Superior temporal gyrus (tissue), 1 donor: ENCODE results near the gene LTB4R2.

Experiments
- DNase-seq: peaks from one replicate; pipeline ENCODE4 v3.0.0-alpha.2; 2016; ENCODE audit errors: extremely low spot score

LTB4R2 gene

GRCh38 chr14:24277071-24277470 is 32.9 kb upstream of the LTB4R2 start:
- no peak for DNase-seq

GRCh38 chr14:24277606-24278321 is 32.2 kb upstream of the LTB4R2 start:
- no peak for DNase-seq

DNA sequence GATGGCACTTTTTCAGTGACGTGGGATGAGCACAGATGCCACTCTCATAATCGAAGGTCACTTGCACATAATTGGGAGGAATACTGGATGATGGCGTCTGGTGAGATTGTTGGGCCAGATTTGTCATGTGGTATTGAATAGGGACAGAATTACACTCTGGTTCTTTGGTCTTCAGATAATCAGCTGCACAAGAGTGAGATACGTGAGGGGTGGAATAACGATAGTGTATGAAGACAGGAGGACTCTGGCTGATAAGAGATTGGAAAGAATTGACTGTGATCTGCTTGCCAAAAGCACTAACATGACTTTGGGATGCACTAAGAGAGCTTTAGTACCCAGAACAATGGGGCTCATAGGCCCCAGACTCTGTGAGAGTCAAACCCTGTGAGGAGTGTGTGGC is 31.5 kb upstream of the LTB4R2 start:
- no peak for DNase-seq

DNA sequence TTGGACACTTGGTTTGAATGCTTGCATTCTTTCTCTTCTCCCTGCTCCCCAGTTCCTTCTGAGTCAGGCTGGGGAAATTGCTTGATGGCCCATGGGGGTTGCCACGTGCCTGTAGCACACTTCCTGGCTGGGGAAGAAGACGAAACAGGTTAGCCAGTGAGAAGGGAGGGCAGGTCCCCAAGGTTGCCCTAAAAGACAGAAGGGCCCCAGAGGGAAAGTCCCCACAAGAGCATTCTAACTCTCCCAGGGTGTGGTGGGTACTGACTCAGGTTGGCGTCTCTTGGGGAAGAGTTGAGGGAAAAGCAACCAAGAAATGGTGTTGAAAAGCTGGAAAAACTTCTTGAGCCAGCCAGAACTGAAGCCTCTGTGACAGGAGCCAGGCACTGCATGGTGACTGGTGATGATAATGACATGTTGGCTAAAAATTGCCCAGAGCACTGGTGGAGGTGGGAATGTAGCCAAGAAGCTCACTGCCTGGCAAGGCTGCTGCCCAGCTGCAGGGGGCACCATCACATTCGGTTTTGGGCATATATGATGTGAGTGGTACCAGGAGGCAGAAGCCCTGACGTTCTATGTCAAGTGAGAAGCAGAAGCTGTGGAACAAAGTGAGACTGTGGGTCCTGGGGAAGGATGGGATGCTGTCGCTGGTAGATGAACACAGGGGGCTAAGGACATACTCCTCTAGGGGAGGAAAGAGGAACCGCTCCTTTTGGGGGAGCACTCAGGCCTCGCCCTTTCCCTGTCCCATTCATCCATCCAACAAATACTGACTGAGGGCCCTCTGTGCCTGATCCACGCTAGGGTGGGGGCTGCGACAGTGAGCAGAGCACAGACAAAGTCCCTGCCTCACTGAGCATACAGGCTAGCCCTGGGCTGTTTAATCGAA is 30.4 kb upstream of the LTB4R2 start:
- DNase-seq = peak; percentile 69

GRCh38 chr14:24280797-24281460 is 29.0 kb upstream of the LTB4R2 start:
- DNase-seq = no peak

GRCh38 chr14:24281636-24282035 is 28.3 kb upstream of the LTB4R2 start:
- no peak for DNase-seq

GRCh38 chr14:24282736-24283135 is 27.2 kb upstream of the LTB4R2 start:
- DNase-seq = no peak

- DNase-seq = no peak
These were observed 26.0 kb upstream of the LTB4R2 start for GRCh38 chr14:24283796-24284460.

GRCh38 chr14:24284501-24285035 is 25.4 kb upstream of the LTB4R2 start:
- no peak for DNase-seq

DNA sequence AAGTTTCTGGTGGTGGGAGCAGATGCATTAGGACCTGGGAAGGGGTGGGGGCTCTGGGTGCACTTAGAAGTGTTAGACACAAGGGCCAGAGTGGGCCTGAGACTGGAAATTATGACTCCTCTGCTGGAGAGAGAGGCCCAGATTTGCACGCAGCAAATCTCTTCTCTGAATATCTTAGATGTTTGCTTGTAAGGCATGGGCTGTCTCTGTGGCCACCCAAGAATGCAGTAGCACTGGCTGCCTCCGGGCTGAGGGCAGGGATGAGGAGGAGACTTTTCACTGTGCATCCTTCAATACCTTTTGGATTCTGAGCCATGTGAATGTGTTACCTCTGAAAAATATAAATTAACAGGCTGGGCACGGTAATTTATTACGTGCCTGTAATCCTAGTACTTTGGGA is 24.6 kb upstream of the LTB4R2 start:
- DNase-seq = no peak

DNA sequence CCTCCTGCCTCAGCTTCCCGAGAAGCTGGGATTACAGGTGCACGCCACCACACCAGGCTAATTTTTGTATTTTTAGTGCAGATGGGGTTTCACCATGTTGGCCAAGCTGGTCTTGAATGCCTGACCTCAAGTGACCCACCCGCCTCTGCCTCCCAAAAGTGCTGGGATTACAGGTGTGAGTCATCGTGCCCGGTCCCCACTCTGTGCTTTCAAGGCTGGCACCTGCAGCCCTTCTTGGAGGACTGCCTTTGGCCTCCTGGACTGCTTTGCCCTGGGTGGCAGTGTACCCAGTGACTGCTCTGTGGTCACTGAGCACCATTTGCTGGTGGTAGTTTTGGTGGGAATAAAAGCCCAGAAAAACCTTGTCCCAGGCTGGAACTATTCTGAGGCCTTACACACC is 22.9 kb upstream of the LTB4R2 start:
- no peak for DNase-seq

- no peak for DNase-seq
These were observed 20.2 kb upstream of the LTB4R2 start for GRCh38 chr14:24289649-24290280.

DNA sequence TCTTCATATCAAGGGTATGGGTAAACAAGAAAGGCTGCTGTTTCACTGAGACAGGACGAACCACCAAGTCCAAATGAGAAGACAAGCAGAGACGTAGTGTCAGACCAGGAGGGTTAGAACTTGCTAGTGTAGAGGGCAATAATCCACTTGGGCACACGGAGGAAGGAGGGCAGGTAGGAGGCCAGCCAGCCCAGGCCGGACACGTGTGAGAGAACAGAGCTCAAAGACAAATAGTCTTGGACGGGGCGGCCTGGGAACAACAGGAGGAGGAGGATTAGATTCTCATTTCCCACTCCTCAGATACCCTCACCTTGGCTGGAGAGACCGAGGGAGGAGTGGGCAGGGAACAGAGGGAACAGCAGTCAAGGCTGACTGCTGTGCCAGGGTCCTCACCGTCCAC is 19.2 kb upstream of the LTB4R2 start:
- DNase-seq = no peak

DNA sequence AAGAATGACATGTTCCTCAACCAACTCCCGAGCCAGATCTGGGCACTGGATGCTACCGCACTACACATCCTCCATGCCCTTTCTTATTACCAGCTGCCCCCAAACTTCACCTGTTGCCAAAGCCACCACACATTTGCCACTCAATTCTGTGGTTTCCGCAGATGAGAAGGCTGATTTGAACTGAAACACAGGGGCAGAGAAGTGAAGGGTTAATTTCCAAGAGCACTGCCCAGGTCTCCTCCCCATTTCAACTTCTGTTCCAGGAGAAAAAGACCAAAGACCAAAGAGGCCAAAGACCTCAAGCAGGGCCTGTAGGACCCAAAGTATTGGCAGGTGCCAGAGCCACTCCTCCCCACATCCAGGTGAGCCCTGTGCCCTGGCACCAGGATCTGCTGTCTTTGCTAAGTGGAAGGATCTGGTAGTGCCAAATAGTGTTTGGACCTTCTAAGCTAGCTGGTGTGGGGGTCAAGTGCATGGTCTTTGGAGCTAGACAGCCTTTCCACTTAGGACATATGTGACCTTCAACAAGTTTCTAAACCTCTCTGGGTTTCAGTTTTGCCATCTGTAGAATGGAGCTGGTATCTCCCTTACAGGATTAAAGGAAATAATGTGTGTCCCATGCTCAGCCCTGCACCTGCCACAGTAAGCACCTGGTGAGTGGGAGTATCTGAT is 18.4 kb upstream of the LTB4R2 start:
- DNase-seq = no peak

- DNase-seq = no peak
These were observed 17.7 kb upstream of the LTB4R2 start for GRCh38 chr14:24292118-24292807.

- DNase-seq = no peak
These were observed 16.4 kb upstream of the LTB4R2 start for GRCh38 chr14:24293525-24293924.

DNA sequence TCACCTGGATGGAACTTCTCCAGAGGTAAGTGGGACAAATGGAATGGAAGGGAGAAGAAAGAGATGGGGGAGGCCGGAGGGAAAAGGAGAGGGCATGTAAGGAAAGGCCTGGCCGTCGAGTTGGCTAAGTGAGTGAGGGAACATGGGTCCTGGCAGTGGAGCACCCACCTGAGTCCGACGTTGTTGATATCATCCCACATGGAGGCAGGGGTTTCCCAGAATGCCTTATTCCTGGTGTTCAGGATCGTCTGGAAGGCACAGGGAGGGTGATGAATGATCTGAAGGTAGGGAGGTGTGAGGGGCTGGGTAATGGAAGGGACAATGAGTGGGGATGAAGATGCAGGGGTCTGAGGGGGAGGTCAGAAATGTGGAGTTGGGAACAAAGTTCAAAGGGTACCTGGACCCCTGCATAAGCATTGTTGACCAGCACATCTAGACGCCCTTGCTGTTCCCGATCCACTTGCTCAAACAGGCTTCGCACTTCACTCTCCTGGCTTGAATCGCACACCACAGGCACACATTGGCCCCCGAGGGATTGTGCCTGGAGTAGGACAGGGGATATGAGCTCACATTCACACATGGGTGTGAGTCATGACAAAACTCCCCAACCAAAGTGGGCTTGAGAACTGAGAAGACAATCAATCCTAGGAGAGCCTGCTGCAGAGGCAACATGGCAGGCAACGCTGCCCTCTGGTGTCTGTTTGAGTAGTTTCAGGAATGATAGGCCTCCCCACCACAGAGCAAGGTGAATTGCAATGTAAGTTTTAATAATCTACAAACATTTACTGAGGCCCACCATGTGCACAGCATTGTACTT is 13.4 kb upstream of the LTB4R2 start:
- DNase-seq = peak; percentile 82

DNA sequence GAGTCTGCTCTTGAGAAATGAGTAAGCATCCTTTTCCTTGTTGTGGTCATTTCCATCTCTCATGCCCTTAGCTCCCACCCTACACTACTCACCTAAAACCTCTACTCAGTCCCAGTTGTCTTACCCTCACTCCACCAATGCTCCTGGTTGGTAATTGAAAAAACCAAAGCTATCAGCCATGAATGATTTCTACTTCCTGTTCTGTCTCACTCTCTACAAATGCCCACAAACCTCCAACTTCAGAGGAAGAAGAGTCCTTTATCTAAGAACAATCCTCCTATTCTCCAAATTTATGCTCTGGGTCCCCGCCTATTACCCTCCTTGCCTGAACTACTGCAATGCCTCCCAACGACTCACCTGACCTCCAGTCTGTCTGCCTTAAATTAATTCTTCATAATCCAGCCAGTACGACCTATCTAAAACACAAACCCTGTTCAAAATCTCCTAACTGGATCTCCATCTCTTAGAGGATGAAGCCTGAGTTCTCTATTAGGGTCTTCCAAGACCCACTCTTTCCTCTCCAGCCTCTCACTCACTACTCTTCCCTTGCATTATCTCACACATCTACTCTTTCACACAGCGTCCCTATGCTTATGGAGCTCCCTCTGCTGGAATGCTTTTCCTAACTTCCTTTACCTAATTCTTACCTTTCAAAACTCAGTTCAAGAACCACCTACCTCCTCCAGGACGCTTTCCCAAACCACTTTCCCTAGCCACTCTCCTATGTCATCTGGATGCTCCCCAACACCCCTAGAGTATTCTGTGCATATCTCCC is 12.6 kb upstream of the LTB4R2 start:
- no peak for DNase-seq

- DNase-seq = no peak
These were observed 11.1 kb upstream of the LTB4R2 start for GRCh38 chr14:24298892-24299254.
